ENCODE measurements around the gene LBX2.
"Not testable (repeated sequence)": the region's sequence is repeated elsewhere in the genome, so short reads cannot be mapped to it uniquely, and the experiment has no call there.

The LBX2 gene

DNA sequence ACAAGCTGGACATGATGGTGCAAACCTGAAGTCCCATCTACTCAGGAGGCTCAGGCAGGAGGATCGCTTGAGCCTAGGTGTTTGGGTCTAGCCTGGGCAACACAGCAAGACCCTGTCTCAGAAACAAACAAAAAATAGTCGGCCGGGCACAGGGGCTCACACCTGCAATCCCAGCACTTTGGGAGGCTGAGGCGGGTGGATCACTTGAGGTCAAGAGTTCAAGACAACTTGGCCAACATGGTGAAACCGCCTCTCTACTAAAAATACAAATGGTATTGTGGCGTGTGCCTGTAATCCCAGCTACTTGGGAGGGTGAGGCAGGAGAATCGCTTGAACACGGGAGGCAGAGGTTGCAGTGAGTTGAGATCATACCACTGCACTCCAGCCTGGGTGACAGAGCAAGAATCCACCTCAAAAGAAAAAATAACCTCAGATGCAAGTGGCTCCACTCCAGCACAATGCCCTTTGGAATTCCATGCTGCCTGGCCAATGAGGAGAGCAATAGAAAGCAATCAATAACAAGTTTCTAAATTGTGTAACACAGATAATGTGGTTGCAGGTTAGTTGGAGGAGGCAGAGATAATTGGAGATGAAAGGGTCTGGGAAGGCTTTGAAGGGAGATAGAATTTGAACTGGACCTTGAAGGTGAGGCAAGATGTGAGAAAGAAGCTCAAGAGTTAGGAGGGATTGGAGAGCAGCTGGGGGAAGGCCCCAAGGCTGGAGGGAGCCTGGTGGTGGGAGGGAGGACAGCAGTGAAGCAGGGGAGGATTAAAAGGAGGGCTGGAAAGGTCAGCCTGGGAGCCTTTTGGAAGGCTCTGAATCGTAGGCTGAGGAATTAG lies 10.5 kb downstream of the LBX2 start:
- H3K4me3 Mint-ChIP-seq, result no peak overlapping the region
- H3K27ac Mint-ChIP-seq, result no peak overlapping the region
- no peaks in the 10 kb centered on the region for H3K27me3 Mint-ChIP-seq
- H3K9me3 Mint-ChIP-seq, result no peaks in the 10 kb centered on the region
- peaks cover 4% of the 10 kb centered on the region for H3K4me1 Mint-ChIP-seq (ENCODE audit: low read depth)
- H3K36me3 Mint-ChIP-seq (ENCODE audit: low read depth), result peaks cover 32% of the 10 kb centered on the region

- Mint-ChIP-seq H3K27me3 (no peaks in the 10 kb centered on the region), H3K9me3 (no peaks in the 10 kb centered on the region), H3K36me3 (ENCODE audit: low read depth) (peaks cover 26% of the 10 kb centered on the region), H3K4me3 (no peak overlapping the region), H3K27ac (peak overlapping the region; percentile 19), H3K4me1 (ENCODE audit: low read depth) (peaks cover 19% of the 10 kb centered on the region)
Measured at GRCh38 chr2:74486141-74486540, 13.3 kb downstream of the LBX2 start.

GRCh38 chr2:74483675-74484164 lies 15.7 kb downstream of the LBX2 start:
- not testable (repeated sequence) for H3K9me3 Mint-ChIP-seq, H3K27me3 Mint-ChIP-seq
- H3K4me1 Mint-ChIP-seq (ENCODE audit: low read depth), result peaks cover 32% of the 10 kb centered on the region
- peaks cover 33% of the 10 kb centered on the region for H3K36me3 Mint-ChIP-seq (ENCODE audit: low read depth)
- H3K4me3 Mint-ChIP-seq, result peak overlapping the region; percentile 100
- H3K27ac Mint-ChIP-seq, result peak overlapping the region; percentile 100

- Mint-ChIP-seq H3K4me1 (ENCODE audit: low read depth) (peaks cover 32% of the 10 kb centered on the region), H3K4me3 (peak within 1 kb of the TSS; percentile 100), H3K36me3 (ENCODE audit: low read depth) (peaks cover 33% of the 10 kb centered on the region), H3K9me3 (no peaks in the 10 kb centered on the region), H3K27me3 (no peaks in the 10 kb centered on the region), H3K27ac (peak within 1 kb of the TSS; percentile 100)
Measured at GRCh38 chr2:74482801-74483674, 16.4 kb downstream of the LBX2 start, which contains the start of the genes CCDC142 and TTC31. Gene CCDC142, minus strand, starts transcription at chr2:74482998. Its CDS starts 161 bp downstream, at chr2:74482837. Gene TTC31, plus strand, starts transcription at chr2:74483081. Its CDS starts 15 bp downstream, at chr2:74483096.

- peak overlapping the region; percentile 100 for H3K4me3 Mint-ChIP-seq
- H3K4me1 Mint-ChIP-seq (ENCODE audit: low read depth), result peaks cover 32% of the 10 kb centered on the region
- no peaks in the 10 kb centered on the region for H3K9me3 Mint-ChIP-seq
- peak overlapping the region; percentile 100 for H3K27ac Mint-ChIP-seq
- H3K27me3 Mint-ChIP-seq, result no peaks in the 10 kb centered on the region
- H3K36me3 Mint-ChIP-seq (ENCODE audit: low read depth), result peaks cover 38% of the 10 kb centered on the region
Measured at GRCh38 chr2:74481961-74482800, 17.2 kb downstream of the LBX2 start.

GRCh38 chr2:74481431-74481830 lies 18.0 kb downstream of the LBX2 start:
- H3K9me3 Mint-ChIP-seq, result no peaks in the 10 kb centered on the region
- peak overlapping the region; percentile 100 for H3K4me3 Mint-ChIP-seq
- H3K4me1 Mint-ChIP-seq (ENCODE audit: low read depth), result peaks cover 32% of the 10 kb centered on the region
- peak overlapping the region; percentile 68 for H3K27ac Mint-ChIP-seq
- peaks cover 32% of the 10 kb centered on the region for H3K36me3 Mint-ChIP-seq (ENCODE audit: low read depth)
- H3K27me3 Mint-ChIP-seq, result no peaks in the 10 kb centered on the region

DNA sequence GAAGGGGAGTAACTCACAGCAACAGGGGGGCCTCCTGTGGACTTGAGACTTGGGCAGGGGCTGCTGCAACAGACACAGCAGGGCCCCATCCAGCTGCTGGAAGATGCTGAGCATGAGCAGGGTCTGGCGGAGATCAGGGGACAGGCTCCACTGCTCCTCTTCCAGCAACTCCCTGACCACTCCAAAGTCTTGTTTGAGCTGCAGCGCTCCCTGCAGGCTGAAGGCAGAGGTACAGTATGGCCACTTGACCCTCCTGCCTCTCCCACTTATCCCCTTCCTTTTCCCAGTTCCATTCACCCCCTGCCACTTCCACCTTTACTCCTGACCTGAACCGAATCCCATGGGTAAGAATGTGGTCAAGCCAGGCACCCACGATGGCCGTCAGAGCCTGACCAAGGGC lies 24.5 kb downstream of the LBX2 start:
- Mint-ChIP-seq H3K4me1 (ENCODE audit: low read depth) (peaks cover 26% of the 10 kb centered on the region), H3K36me3 (ENCODE audit: low read depth) (peaks cover 47% of the 10 kb centered on the region), H3K27ac (no peak overlapping the region), H3K9me3 (no peaks in the 10 kb centered on the region), H3K4me3 (no peak overlapping the region), H3K27me3 (no peaks in the 10 kb centered on the region)

DNA sequence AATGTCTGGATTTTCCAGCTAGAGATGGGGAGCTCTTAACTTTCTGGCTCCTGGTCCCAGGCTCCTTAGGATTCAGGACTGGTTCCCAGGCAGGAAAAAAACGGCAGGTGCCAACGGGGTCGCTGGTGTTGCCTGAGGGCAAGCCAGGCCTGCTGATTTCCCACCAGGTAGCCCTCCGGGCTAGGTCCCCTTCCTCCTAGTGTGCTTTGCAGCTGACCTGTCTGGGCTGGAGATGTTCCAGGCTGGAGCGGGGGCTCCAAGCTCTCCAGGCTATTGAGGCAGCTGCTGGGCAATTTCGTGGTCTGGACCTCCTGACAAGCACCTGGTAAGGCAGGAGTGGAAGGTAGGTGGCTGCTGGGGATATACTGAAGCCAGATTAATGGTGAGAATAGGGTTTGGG lies 24.9 kb downstream of the LBX2 start:
- no peak overlapping the region for H3K27ac Mint-ChIP-seq
- H3K4me3 Mint-ChIP-seq, result no peak overlapping the region
- H3K27me3 Mint-ChIP-seq, result no peaks in the 10 kb centered on the region
- no peaks in the 10 kb centered on the region for H3K9me3 Mint-ChIP-seq
- H3K4me1 Mint-ChIP-seq (ENCODE audit: low read depth), result peaks cover 27% of the 10 kb centered on the region
- H3K36me3 Mint-ChIP-seq (ENCODE audit: low read depth), result peaks cover 46% of the 10 kb centered on the region

DNA sequence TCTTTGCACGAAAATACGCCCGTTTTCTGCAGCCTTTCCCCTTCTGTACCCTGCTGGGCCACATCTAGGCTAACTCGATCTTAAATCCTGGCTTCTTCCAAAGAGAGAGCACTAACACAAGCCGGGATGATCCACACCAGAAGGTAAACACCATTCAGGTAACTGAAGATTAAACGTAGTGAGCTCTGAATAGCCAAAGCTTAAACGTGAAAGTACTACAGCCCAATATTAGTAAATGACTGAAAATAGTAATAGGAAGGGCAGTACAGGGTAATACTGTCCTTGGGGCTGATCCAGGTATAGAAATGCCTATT lies 26.5 kb downstream of the LBX2 start:
- peaks cover 27% of the 10 kb centered on the region for H3K4me1 Mint-ChIP-seq (ENCODE audit: low read depth)
- peak overlapping the region; percentile 96 for H3K27ac Mint-ChIP-seq
- no peaks in the 10 kb centered on the region for H3K27me3 Mint-ChIP-seq
- H3K9me3 Mint-ChIP-seq, result no peaks in the 10 kb centered on the region
- peaks cover 41% of the 10 kb centered on the region for H3K36me3 Mint-ChIP-seq (ENCODE audit: low read depth)
- H3K4me3 Mint-ChIP-seq, result peak overlapping the region; percentile 96

DNA sequence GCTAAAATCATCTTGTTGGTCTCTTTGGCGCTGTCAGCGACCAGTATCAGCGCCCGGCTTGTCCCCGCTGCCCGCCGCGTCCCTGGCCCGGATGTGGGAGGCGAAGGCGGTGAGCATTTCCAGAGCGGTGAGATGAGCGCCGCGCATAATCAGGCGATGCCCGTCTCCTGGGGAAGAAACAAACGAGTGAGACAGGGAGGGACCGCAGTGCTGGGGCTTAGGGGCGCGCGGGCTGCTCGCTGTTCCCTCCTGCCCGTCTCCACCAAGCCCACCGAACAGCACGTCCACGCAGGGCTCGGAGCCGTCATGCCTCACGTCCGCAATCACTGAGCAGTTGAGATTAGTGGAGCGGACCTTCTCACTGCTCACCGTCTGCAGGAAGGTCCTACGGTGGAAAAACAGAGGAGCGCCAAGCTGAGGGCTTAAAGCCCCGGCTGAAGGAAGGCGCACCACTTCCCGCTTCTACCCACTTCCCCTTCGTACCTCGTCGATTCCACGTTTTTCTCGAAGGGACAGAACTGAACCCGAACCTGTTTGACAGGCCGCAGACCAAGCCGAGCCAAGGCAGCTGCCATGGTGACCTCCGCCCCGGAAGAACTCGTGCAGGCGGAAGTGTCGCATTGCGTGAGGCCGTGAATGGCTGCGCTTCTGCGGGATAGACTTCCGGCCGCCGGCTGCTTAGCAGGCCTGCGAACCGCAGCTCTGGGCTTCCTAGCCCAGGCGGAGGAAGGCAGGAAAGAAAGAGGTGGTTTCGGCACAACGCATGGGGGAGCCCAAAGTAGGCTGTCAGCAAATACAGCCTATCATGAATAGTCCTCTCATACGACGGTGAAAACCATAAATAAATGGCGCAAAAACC lies 27.1 kb downstream of the LBX2 start, which contains the start of gene MRPL53:
MRPL53 (minus strand) TSS at position 595 of the 859 bp plus-strand sequence; CDS start at position 575, 20 bp downstream.
- Mint-ChIP-seq H3K4me3 (peak within 1 kb of the TSS; percentile 96), H3K9me3 (no peaks in the 10 kb centered on the region), H3K36me3 (ENCODE audit: low read depth) (peaks cover 38% of the 10 kb centered on the region), H3K27me3 (no peaks in the 10 kb centered on the region), H3K4me1 (ENCODE audit: low read depth) (peaks cover 27% of the 10 kb centered on the region), H3K27ac (peak within 1 kb of the TSS; percentile 96)

DNA sequence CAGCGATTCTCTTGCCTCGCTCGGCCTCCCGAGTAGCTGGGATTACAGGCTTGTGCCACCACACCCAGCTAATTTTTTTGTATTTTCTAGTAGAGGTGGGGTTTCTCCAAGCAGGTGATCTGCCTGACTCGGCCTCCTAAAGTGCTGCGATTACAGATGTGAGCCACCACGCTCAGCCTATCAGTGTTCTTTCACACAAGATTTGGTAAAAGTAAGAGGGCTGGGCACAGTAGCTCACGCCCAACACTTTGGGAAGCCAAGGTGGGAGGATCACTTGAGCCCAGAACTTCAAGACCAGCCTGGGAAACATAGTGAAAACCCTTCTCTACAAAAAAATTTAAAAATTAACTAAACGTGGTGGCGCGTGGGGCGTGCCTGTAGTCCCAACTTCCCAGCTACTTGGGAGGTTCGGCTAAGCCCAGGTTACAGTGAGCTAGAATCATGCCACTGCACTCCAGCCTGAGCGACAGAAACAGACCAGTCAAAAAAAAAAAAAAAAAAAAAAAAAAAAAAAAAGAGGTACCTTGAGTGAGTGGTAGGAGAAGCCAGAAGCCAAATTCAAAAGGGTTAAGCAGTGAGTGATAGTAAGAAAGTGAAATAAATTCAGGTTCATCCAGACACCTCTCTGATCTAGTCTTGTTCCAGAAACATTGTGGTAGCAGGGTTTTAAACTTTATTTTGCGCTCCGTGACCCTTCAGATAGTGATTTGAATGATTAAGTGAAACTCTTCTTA lies 27.9 kb downstream of the LBX2 start:
- Mint-ChIP-seq H3K4me3 (peak overlapping the region; percentile 96), H3K36me3 (ENCODE audit: low read depth) (peaks cover 36% of the 10 kb centered on the region), H3K27me3 (no peaks in the 10 kb centered on the region), H3K27ac (peak overlapping the region; percentile 96), H3K9me3 (no peaks in the 10 kb centered on the region), H3K4me1 (ENCODE audit: low read depth) (peaks cover 27% of the 10 kb centered on the region)

- H3K36me3 Mint-ChIP-seq (ENCODE audit: low read depth), result peaks cover 35% of the 10 kb centered on the region
- peaks cover 32% of the 10 kb centered on the region for H3K4me1 Mint-ChIP-seq (ENCODE audit: low read depth)
- not testable (repeated sequence) for H3K9me3 Mint-ChIP-seq, H3K27me3 Mint-ChIP-seq
- peak overlapping the region; percentile 57 for H3K4me3 Mint-ChIP-seq
- H3K27ac Mint-ChIP-seq, result peak overlapping the region; percentile 75
Measured at GRCh38 chr2:74470742-74471141, 28.7 kb downstream of the LBX2 start.

DNA sequence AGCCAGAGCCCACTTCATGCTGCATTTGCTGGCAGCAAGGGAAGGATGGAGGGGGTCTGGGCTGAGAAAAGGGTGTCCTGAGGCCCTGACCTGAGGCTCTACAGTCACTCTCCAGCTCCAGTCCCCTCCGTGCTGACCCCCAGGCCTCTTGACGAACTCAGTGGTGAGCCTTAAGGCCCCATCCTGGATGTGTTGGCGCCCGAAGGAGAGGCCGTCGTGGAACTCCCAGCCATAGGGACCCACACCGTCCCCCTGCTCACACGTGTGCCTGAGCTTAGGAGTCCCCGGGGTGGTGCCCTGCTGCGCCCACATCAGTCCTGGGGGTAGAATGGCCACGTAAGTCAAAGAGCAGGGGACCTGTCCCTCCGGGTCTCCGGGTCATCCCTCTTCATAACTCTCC lies 35.0 kb downstream of the LBX2 start:
- H3K36me3 Mint-ChIP-seq (ENCODE audit: low read depth), result peaks cover 11% of the 10 kb centered on the region
- H3K27ac Mint-ChIP-seq, result peak overlapping the region; percentile 71
- no peaks in the 10 kb centered on the region for H3K27me3 Mint-ChIP-seq
- no peaks in the 10 kb centered on the region for H3K9me3 Mint-ChIP-seq
- H3K4me3 Mint-ChIP-seq, result peak overlapping the region; percentile 97
- H3K4me1 Mint-ChIP-seq (ENCODE audit: low read depth), result peaks cover 30% of the 10 kb centered on the region
